ENCODE results near the gene DOP1A. TPM values are rescaled to one million over a fixed set of nuclear protein-coding genes. Genes with fewer than 3 reads are reported as not detected.

Gene DOP1A
- total and polyA plus RNA-seq, 2 of the 4 experiments (the other 2 are of a cell fraction), result 6.0 to 32.4 TPM

- dilution Hi-C loops (cut with HindIII; ENCODE audit: low sequenced_read_pairs, unreplicated experiment), result no loop called here
- no peaks in the 10 kb centered on the region for H4K20me1 ChIP-seq (ENCODE audit: insufficient read depth, low read length)
- no peak overlapping the region for H3K4me2 ChIP-seq (ENCODE audit: low read depth, low read length)
- H3K79me1 ChIP-seq (ENCODE audit: low read depth in 1 of 2, low read length in 2 of 2), result no peaks in the 10 kb centered on the region
- WGBS, 2 experiments (ENCODE audit: extremely low coverage in 2 of 2, insufficient read length in 1 of 2), result no CpG with 5 or more reads among the region's 2 CpGs
- H4K8ac ChIP-seq (ENCODE audit: low read depth in 2 of 2, low read length in 2 of 2), result no peak overlapping the region
- CTCF ChIA-PET, result interaction anchor here (0.5 kb wide), 1 partner anchor 71 kb away, joined by 3 read pairs; no protein-coding TSS in a partner anchor
- no peak overlapping the region for H3K18ac ChIP-seq (ENCODE audit: low read depth, low read length)
- TF ChIP-seq FOS (IDR thresholded peaks at IDR 0.05; ENCODE audit: low read depth, low read length) (no peak), RFX5 (IDR thresholded peaks at IDR 0.05; ENCODE audit: low read depth, low read length) (no peak), RAD21 (IDR thresholded peaks at IDR 0.05; ENCODE audit: low read length) (no peak)
- H4K91ac ChIP-seq (ENCODE audit: insufficient read depth, low read depth, low read length), result no peak overlapping the region
- no peak overlapping the region for H3K27ac ChIP-seq (ENCODE audit: insufficient read depth, low read length)
- no peaks in the 10 kb centered on the region for H3K9me3 ChIP-seq (ENCODE audit: control insufficient read depth, insufficient read depth, low read length)
- no peak overlapping the region for H2BK5ac ChIP-seq (ENCODE audit: low read depth, low read length, poor library complexity, severe bottlenecking)
- no peaks in the 10 kb centered on the region for H3K4me1 ChIP-seq (ENCODE audit: control insufficient read depth, insufficient read depth, low read length)
- POLR2A ChIA-PET (ENCODE audit: unreplicated experiment), result no interaction called here
- no peak overlapping the region for H2BK20ac ChIP-seq (ENCODE audit: low read depth, low read length)
- no peak overlapping the region for H2BK120ac ChIP-seq (ENCODE audit: low read depth, low read length)
- H2AK5ac ChIP-seq (ENCODE audit: low read depth, low read length), result no peak overlapping the region
- intact Hi-C loops (cut with micrococcal nuclease), result no loop called here
- H4K5ac ChIP-seq (ENCODE audit: low read depth, low read length), result no peak overlapping the region
- no peak overlapping the region for H2AFZ ChIP-seq (replicated peaks; ENCODE audit: low read length, poor library complexity)
- no peak overlapping the region for H3K14ac ChIP-seq (replicated peaks; ENCODE audit: low read depth, low read length)
- peaks cover 2% of the 10 kb centered on the region; the same call in 1 of the 2 replicates for H3K36me3 ChIP-seq (ENCODE audit: control insufficient read depth, insufficient read depth, low read length)
- H3K9ac ChIP-seq (ENCODE audit: low read depth, low read length), result no peak overlapping the region
- no peak overlapping the region; the same call in 2 of the 3 replicates for H2BK15ac ChIP-seq (ENCODE audit: low read depth, low read length)
- no peak overlapping the region for H3K4me3 ChIP-seq (ENCODE audit: insufficient read depth, low read depth, low read length)
- peak; percentile 86 for DNase-seq
- no TSS peak for BruUV-seq (replicated peaks)
- H3K56ac ChIP-seq (ENCODE audit: extremely low read depth, insufficient read depth, low read length), result no peak overlapping the region
- H3K9me1 ChIP-seq (ENCODE audit: insufficient read depth, low read length), result 0 out of 2 replicates have a peak, but pooled peaks cover 4% of the 10 kb centered on the region
- no peak overlapping the region for H3K4ac ChIP-seq (ENCODE audit: low read depth, low read length)
- in situ Hi-C loops (cut with MboI; ENCODE audit: low sequenced_read_pairs), result no loop called here
- H2AK9ac ChIP-seq (replicated peaks; ENCODE audit: low read depth, low read length, poor library complexity), result no peak overlapping the region
- no peak overlapping the region for H3K23ac ChIP-seq (ENCODE audit: low read depth, low read length)
- peak; percentile 95 for ATAC-seq (ENCODE audit: low read depth)
- no peaks in the 10 kb centered on the region for H3K27me3 ChIP-seq (ENCODE audit: control insufficient read depth, insufficient read depth, low read length)
These were observed 83.6 kb downstream of the DOP1A start for GRCh38 chr6:83151114-83151513.

Data from IMR-90 (cell line).